ENCODE data around the gene RIPPLY3. TPM values are rescaled to one million over a fixed set of nuclear protein-coding genes. Genes with fewer than 3 reads are reported as not detected.

Gene RIPPLY3
- total RNA-seq, 2 donors from 2014 or later = not detected

DNA sequence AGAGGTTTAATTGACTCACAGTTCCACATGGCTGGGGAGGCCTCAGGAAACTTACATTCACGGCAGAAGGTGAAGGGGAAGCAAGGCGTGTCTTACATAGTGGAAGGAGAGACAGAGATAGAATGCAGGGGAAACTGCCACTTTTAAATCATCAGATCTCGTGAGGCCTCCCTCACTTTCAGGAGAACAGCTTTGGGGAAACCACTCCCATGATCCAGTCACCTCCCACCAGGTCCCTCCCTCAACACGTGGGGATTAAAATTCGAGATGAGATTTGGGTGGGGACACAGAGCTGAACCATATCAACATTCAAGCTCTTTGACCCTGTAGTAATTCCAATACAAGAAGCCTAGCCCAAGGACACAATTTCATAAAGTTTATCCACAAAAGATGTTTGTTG is 52.7 kb downstream of the RIPPLY3 start:
- DNase-seq (ENCODE audit: low spot score) = no peak
- Histone ChIP-seq H3K9me3 (no peaks in the 10 kb centered on the region), H3K36me3 (no peaks in the 10 kb centered on the region), H3K27me3 (no peaks in the 10 kb centered on the region), H3K4me1 (peaks cover 0 to 5% of the 10 kb centered on the region in 2 donors), H3K27ac (no peak overlapping the region), H3K4me3 (no peak overlapping the region)
- no peak for TF ChIP-seq CTCF (IDR thresholded peaks at IDR 0.05)

DNA sequence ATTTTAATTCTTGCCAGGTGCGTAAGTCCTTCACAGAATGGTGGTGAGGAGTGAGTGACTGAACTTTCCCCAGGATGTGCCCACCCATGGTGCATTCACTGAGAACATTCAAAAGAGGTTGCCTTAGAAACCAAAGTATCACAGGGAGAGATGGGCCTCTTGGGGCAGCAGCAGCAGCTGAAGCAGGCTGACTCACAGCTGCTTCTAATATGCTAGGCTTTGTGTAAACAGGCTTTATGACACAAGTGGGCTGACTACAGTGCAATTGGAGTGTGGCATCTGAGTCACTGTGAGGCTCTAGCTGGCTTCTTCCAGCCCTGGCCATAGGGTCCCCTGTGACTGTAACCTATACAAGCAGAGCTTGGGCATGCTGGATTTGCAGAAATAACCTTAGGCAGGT is 53.8 kb downstream of the RIPPLY3 start:
- Histone ChIP-seq H3K36me3 (no peaks in the 10 kb centered on the region), H3K4me3 (no peak overlapping the region), H3K4me1 (peaks cover 0 to 5% of the 10 kb centered on the region in 2 donors), H3K27me3 (no peaks in the 10 kb centered on the region), H3K27ac (peak overlapping the region in 1 of 2 donors; percentile 16), H3K9me3 (no peaks in the 10 kb centered on the region)
- no peak for TF ChIP-seq CTCF (IDR thresholded peaks at IDR 0.05)
- DNase-seq (ENCODE audit: low spot score) = peak; percentile 68

DNA sequence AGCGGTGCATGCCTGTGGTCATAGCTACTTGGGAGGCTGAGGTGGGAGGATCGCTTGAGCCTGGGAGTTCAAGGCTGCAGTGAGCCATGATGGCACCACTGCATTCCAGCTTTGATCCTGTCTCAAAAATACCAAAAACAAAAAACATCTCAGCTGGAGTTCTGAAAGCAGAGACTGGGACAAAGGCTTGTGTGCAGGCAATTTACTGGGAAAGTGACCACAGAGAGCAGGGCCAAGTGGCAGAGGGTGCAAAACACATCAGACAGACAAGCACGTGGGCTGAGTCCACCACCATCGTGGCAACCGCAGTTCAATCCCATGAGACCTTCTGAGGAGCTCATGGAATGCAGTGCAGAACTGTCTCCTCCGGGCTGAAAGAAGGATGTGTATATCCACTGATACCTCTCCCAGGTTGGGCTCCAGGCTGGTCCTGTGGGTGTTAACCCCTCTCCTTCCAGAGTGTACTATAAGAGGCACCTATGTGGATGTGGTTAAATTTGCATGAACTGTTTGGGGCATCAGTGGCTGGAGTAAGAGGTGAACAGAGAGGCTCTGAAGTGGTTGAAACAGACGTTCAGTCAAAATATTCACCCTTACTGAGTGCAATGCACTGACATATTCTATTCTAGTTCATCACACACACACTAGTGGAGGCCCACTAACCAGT is 55.6 kb downstream of the RIPPLY3 start:
- Histone ChIP-seq H3K27ac (no peak overlapping the region), H3K4me3 (no peak overlapping the region), H3K9me3 (no peaks in the 10 kb centered on the region), H3K27me3 (no peaks in the 10 kb centered on the region), H3K36me3 (no peaks in the 10 kb centered on the region), H3K4me1 (peaks cover 0 to 5% of the 10 kb centered on the region in 2 donors)
- no peak for DNase-seq (ENCODE audit: low spot score)
- no peak for TF ChIP-seq CTCF (IDR thresholded peaks at IDR 0.05)

DNA sequence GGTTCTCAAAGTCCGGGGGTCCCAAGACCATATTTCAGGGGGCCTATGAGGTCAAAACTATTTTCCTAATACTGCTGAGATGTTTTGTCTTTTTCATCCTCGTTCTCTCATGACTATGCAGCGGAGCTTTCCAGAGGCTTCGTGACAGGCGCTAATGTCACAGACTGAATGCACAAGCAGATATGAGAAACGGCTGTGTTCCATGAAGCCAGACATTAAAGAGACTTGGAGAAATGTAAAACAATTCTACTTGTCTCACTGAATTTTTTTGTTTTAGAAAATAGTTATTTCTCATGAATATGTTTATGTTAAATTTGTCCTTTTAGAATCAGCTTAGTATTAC is 56.1 kb downstream of the RIPPLY3 start:
- no peaks in the 10 kb centered on the region for H3K36me3 ChIP-seq
- DNase-seq (ENCODE audit: low spot score) = no peak

GRCh38 chr21:37063433-37063832 is 56.9 kb downstream of the RIPPLY3 start:
- Histone ChIP-seq H3K27me3 (no peaks in the 10 kb centered on the region), H3K4me3 (no peak overlapping the region), H3K4me1 (peaks cover 0 to 5% of the 10 kb centered on the region in 2 donors), H3K36me3 (peaks cover 3% of the 10 kb centered on the region), H3K27ac (no peak overlapping the region), H3K9me3 (no peaks in the 10 kb centered on the region)
- DNase-seq (ENCODE audit: low spot score) = no peak
- no peak for TF ChIP-seq CTCF (IDR thresholded peaks at IDR 0.05)

More for the DNA sequence above, 56.1 kb downstream of the RIPPLY3 start:
- Histone ChIP-seq H3K27ac (no peak overlapping the region), H3K4me1 (peaks cover 0 to 5% of the 10 kb centered on the region in 2 donors), H3K27me3 (no peaks in the 10 kb centered on the region), H3K9me3 (no peaks in the 10 kb centered on the region), H3K4me3 (no peak overlapping the region)
- TF ChIP-seq CTCF (IDR thresholded peaks at IDR 0.05) = no peak

DNA sequence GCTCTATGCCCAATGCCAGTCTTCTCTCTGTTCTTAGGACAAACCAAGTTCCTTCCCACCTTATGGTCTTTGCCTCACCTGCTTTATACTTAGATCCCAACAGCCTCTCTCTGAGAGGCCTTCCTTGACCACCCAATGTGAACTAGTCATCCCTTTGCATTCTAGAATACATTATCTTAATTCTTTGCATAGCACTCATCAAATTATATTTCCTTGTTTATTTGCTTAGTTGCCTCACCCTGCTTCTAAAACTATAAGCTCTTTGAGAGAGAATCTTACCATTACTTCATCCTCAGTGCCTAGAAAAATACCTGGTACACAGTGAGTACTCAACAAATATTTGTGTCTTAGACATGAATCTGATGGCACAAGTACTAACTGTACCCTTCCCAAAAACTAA is 58.3 kb downstream of the RIPPLY3 start:
- DNase-seq (ENCODE audit: low spot score) = no peak
- Histone ChIP-seq H3K27me3 (no peaks in the 10 kb centered on the region), H3K36me3 (peaks cover 12% of the 10 kb centered on the region), H3K4me3 (no peak overlapping the region), H3K27ac (no peak overlapping the region), H3K9me3 (no peaks in the 10 kb centered on the region), H3K4me1 (peaks cover 0 to 5% of the 10 kb centered on the region in 2 donors)
- no peak for TF ChIP-seq CTCF (IDR thresholded peaks at IDR 0.05)
